ENCODE results near the gene DRC7. TPM values are rescaled to one million over a fixed set of nuclear protein-coding genes. Genes with fewer than 3 reads are reported as not detected.
A peak's percentile ranks its signal among the peaks of the same experiment; 100 is the strongest.

The DRC7 gene
- total RNA-seq, 3 donors from 2014 or later, result 1.5 TPM; not detected in 2

DNA sequence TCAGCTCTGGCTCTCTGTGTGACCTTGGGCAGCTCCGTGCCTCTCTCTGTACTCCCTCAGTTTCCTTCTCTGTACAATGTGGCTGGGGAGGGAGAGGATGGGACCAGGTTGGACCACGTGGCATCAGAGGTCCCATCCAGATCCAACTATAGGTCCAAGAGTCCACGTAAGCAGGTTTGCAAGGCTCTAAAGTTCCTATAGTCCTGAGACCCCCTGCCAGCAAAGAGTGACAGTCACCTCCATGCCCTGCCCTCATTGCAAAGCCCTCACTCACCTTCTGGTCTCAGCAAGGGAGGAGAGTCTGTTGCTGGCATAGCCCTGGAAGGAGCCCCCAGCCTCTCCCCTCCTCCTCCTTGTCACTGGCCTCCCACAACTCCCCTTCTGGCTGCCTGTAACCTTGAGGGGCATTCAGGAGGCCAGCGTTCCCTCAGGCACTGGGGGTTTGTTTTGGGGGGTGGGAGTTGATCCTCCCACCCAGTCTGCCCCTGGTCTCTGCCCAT lies 6.1 kb upstream of the DRC7 start:
- TF ChIP-seq POLR2AphosphoS5 (IDR thresholded peaks at IDR 0.05) (no peak), POLR2A (IDR thresholded peaks at IDR 0.05) (no peak)
- TF ChIP-seq, protein P1, sequence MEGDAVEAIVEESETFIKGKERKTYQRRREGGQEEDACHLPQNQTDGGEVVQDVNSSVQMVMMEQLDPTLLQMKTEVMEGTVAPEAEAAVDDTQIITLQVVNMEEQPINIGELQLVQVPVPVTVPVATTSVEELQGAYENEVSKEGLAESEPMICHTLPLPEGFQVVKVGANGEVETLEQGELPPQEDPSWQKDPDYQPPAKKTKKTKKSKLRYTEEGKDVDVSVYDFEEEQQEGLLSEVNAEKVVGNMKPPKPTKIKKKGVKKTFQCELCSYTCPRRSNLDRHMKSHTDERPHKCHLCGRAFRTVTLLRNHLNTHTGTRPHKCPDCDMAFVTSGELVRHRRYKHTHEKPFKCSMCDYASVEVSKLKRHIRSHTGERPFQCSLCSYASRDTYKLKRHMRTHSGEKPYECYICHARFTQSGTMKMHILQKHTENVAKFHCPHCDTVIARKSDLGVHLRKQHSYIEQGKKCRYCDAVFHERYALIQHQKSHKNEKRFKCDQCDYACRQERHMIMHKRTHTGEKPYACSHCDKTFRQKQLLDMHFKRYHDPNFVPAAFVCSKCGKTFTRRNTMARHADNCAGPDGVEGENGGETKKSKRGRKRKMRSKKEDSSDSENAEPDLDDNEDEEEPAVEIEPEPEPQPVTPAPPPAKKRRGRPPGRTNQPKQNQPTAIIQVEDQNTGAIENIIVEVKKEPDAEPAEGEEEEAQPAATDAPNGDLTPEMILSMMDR (IDR thresholded peaks at IDR 0.05), result no peak
- intact Hi-C loops (cut with DNase I; ENCODE audit: low total_unique reads), result no loop called here
- Histone ChIP-seq H3K27me3 (no peaks in the 10 kb centered on the region), H3K4me1 (no peaks in the 10 kb centered on the region), H3K27ac (no peak overlapping the region), H3K36me3 (no peaks in the 10 kb centered on the region), H3K9me3 (no peaks in the 10 kb centered on the region), H3K4me3 (no peak overlapping the region)
- DNase-seq (ENCODE audit: low spot score in 2 of 2), result no peak

DNA sequence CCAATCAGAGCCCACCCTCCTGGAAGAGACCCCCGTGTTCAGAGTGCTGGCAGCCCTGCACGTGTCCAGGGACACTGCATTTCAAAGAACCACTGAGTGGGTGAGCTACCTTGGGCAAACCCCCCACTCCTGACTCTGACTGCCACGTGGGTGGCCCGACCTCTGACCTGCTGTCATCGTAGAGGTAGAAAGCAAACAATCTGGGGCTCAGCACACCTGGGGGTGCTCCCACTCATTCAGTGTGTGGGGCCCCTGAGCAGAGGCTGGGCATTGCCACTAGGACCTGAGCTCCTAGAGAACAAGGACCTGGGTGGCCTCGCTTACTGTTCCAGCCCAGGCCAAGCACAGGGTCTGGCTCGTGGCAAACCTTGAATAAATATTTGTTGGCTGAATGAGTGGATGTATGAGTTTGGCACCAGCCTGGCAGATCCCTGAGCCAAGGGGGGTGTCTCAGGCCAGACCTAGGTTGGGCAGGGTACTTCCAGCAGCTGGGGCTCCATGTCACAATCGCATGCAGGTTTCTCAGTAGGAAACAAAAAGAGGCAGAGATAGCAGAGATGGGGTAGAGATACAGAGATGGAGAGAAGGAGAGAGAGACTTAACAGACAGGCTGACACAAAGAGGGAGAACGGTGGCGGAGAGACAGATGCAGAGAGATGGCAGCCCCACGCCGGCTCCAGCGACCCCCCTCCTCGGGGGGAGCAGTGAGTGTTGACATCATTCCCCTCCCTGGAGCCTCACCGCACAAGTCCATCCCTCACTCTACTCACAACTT lies 5.4 kb upstream of the DRC7 start:
- TF ChIP-seq, protein P1 (IDR thresholded peaks at IDR 0.05), result no peak
- TF ChIP-seq POLR2A (IDR thresholded peaks at IDR 0.05) (no peak), POLR2AphosphoS5 (IDR thresholded peaks at IDR 0.05) (no peak)
- intact Hi-C loops (cut with DNase I; ENCODE audit: low total_unique reads), result no loop called here
- Histone ChIP-seq H3K27ac (no peak overlapping the region), H3K27me3 (no peaks in the 10 kb centered on the region), H3K36me3 (no peaks in the 10 kb centered on the region), H3K4me3 (no peak overlapping the region), H3K9me3 (no peaks in the 10 kb centered on the region), H3K4me1 (no peaks in the 10 kb centered on the region)
- peak in 1 of 2 donors; percentile 47 for DNase-seq (ENCODE audit: low spot score in 2 of 2)

DNA sequence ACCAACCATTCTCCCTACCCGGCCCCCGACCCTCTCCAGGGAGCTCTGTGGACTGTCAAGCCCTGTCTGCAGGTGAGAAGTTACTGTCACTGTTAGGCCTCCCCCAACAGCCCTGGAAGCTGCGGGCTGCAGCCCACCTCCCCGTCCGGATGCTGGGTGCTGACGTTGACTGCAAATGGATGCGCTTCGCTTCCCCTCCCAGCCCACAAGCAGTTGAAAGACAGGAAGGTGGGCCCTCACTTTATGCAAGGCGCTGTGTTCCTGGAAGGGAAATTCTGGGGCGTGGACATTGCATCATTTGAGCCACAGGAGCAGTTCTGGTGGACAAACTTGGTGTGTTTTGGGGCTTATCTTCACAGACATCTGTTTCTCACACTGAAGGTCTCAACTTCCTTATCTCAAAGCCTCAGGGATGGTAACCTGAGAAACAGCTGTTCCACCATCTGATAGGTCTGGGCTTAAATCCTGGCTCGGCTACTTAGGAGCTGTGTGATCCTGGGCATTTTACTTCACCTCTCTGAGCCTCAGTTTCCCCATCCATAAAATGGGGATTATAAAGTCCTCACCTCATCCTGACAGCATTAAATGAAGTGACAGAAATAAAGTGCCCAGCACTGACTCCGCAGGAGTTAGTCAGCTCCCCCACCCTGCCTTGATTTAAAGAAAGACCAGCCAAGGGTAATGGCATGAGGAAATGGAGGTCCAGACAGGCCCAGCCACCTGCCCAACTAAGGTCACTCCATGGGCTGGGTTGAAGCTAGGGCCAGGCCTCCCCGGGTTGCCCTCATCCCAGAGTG lies 4.6 kb upstream of the DRC7 start:
- H3K27me3 ChIP-seq, result no peaks in the 10 kb centered on the region
- no peaks in the 10 kb centered on the region for H3K36me3 ChIP-seq
- TF ChIP-seq, protein P1 (IDR thresholded peaks at IDR 0.05), result no peak
- TF ChIP-seq POLR2A (IDR thresholded peaks at IDR 0.05), result no peak
- TF ChIP-seq POLR2AphosphoS5 (IDR thresholded peaks at IDR 0.05), result no peak
- intact Hi-C loops (cut with DNase I; ENCODE audit: low total_unique reads), result no loop called here
- peak in 1 of 2 donors; percentile 40 for DNase-seq (ENCODE audit: low spot score in 2 of 2)
- H3K9me3 ChIP-seq, result no peaks in the 10 kb centered on the region
- no peak overlapping the region for H3K4me3 ChIP-seq
- no peak overlapping the region for H3K27ac ChIP-seq
- H3K4me1 ChIP-seq, result no peaks in the 10 kb centered on the region

DNA sequence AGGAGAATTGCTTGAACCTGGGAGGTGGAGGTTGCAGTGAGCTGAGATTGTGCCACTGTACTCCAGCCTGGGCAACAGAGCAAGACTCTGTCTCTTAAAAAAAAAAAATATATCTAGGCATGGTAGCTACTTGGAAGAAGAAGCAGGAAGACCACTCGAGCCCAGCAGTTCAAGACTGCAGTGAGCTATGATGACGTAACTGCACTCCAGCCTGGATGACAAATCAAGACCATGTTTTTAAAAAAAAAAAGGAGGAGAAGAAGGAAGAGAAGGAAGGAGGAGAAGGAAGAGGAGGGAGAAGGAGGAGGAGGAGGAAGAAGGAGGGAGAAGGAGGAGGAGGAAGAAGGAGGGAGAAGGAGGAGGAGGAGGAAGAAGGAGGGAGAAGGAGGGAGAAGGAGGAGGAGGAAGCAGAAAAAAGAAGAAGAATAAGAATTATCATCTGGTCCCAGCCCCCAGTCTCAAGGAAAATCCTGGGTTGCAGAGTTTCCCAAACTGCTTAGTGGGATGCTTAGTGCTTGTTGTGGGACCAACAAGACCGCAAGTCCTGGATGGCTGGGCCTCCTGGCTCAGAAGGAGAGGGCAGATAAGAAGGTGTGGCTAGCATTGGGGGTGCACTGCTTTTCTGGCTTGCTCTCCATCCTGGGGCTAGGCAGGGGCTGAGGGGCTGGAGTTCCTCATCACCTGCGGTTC lies 3.7 kb upstream of the DRC7 start:
- no peak for DNase-seq (ENCODE audit: low spot score in 2 of 2)
- no peak overlapping the region for H3K27ac ChIP-seq
- H3K4me1 ChIP-seq, result no peaks in the 10 kb centered on the region
- no peaks in the 10 kb centered on the region for H3K9me3 ChIP-seq
- H3K27me3 ChIP-seq, result no peaks in the 10 kb centered on the region
- TF ChIP-seq, protein P1 (IDR thresholded peaks at IDR 0.05), result no peak
- TF ChIP-seq POLR2A (IDR thresholded peaks at IDR 0.05) (no peak), POLR2AphosphoS5 (IDR thresholded peaks at IDR 0.05) (no peak)
- intact Hi-C loops (cut with DNase I; ENCODE audit: low total_unique reads), result no loop called here
- H3K36me3 ChIP-seq, result no peaks in the 10 kb centered on the region
- no peak overlapping the region for H3K4me3 ChIP-seq

Data from breast epithelium (tissue), 4 donors.